ENCODE measurements around the gene ST6GAL2. TPM values are rescaled to one million over a fixed set of nuclear protein-coding genes. Genes with fewer than 3 reads are reported as not detected.

Gene ST6GAL2
- total RNA-seq, 1 experiment from 2014 or later, result 11.4 TPM

- no peaks in the 10 kb centered on the region for H3K79me2 ChIP-seq (ENCODE audit: low read length)
- TF ChIP-seq EZH2 (IDR thresholded peaks at IDR 0.05; ENCODE audit: low read length, unreplicated experiment), result no peak
- TF ChIP-seq, protein P1, sequence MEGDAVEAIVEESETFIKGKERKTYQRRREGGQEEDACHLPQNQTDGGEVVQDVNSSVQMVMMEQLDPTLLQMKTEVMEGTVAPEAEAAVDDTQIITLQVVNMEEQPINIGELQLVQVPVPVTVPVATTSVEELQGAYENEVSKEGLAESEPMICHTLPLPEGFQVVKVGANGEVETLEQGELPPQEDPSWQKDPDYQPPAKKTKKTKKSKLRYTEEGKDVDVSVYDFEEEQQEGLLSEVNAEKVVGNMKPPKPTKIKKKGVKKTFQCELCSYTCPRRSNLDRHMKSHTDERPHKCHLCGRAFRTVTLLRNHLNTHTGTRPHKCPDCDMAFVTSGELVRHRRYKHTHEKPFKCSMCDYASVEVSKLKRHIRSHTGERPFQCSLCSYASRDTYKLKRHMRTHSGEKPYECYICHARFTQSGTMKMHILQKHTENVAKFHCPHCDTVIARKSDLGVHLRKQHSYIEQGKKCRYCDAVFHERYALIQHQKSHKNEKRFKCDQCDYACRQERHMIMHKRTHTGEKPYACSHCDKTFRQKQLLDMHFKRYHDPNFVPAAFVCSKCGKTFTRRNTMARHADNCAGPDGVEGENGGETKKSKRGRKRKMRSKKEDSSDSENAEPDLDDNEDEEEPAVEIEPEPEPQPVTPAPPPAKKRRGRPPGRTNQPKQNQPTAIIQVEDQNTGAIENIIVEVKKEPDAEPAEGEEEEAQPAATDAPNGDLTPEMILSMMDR (conservative IDR thresholded peaks at IDR 0.05; ENCODE audit: low read depth, low read length), result no peak
- no peak for TF ChIP-seq EZH2phosphoT487 (IDR thresholded peaks at IDR 0.05; ENCODE audit: borderline replicate concordance, low read length)
- DNase-seq (no peak), ATAC-seq (no peak)
- no peaks in the 10 kb centered on the region for H4K20me1 ChIP-seq (ENCODE audit: low read length)
- H3K27ac ChIP-seq (ENCODE audit: low read length), result no peak overlapping the region
- H2AFZ ChIP-seq (ENCODE audit: low read length), result no peak overlapping the region
- no peak overlapping the region for H3K4me2 ChIP-seq (ENCODE audit: low read length)
- H3K9me2 ChIP-seq (replicated peaks; ENCODE audit: low read length), result no peaks in the 10 kb centered on the region
- no peaks in the 10 kb centered on the region for H3K36me3 ChIP-seq (ENCODE audit: low read depth, low read length)
- CTCF ChIA-PET, result no interaction called here
- intact Hi-C loops (cut with micrococcal nuclease), result no loop called here
- H3K9ac ChIP-seq (ENCODE audit: low read length), result no peak overlapping the region
- no peaks in the 10 kb centered on the region for H3K9me3 ChIP-seq (ENCODE audit: low read length)
- no peaks in the 10 kb centered on the region for H3K27me3 ChIP-seq (ENCODE audit: low read length)
- H3K4me1 ChIP-seq (ENCODE audit: insufficient read depth, low read length), result no peaks in the 10 kb centered on the region
- no peaks in the 10 kb centered on the region for H3F3A ChIP-seq (ENCODE audit: low read length, unreplicated experiment)
- POLR2A ChIA-PET (ENCODE audit: unreplicated experiment), result no interaction called here
- H3K4me3 ChIP-seq (ENCODE audit: low read length), result no peak overlapping the region
- BruUV-seq (replicated peaks), result no TSS peak
These were observed 43.9 kb downstream of the ST6GAL2 start for GRCh38 chr2:106841886-106842645.

GRCh38 chr2:106840818-106841217 lies 45.1 kb downstream of the ST6GAL2 start:
- ChIA-PET POLR2A (ENCODE audit: unreplicated experiment) (no interaction called here), CTCF (no interaction called here)
- BruUV-seq (replicated peaks), result no TSS peak
- Histone ChIP-seq H3F3A (ENCODE audit: low read length, unreplicated experiment) (no peaks in the 10 kb centered on the region), H3K9ac (ENCODE audit: low read length) (no peak overlapping the region), H3K79me2 (ENCODE audit: low read length) (no peaks in the 10 kb centered on the region), H3K4me1 (ENCODE audit: insufficient read depth, low read length) (no peaks in the 10 kb centered on the region), H3K27ac (ENCODE audit: low read length) (no peak overlapping the region), H3K4me2 (ENCODE audit: low read length) (no peak overlapping the region), H3K36me3 (ENCODE audit: low read depth, low read length) (no peaks in the 10 kb centered on the region), H3K9me2 (replicated peaks; ENCODE audit: low read length) (no peaks in the 10 kb centered on the region), H2AFZ (ENCODE audit: low read length) (no peak overlapping the region), H3K4me3 (ENCODE audit: low read length) (no peak overlapping the region), H3K9me3 (ENCODE audit: low read length) (no peaks in the 10 kb centered on the region), H4K20me1 (ENCODE audit: low read length) (no peaks in the 10 kb centered on the region), H3K27me3 (ENCODE audit: low read length) (no peaks in the 10 kb centered on the region)
- no peak for TF ChIP-seq EZH2 (IDR thresholded peaks at IDR 0.05; ENCODE audit: low read length, unreplicated experiment)
- TF ChIP-seq EZH2phosphoT487 (IDR thresholded peaks at IDR 0.05; ENCODE audit: borderline replicate concordance, low read length), result no peak
- TF ChIP-seq, protein P1 (conservative IDR thresholded peaks at IDR 0.05; ENCODE audit: low read depth, low read length), result no peak
- ATAC-seq (no peak), DNase-seq (no peak)
- intact Hi-C loops (cut with micrococcal nuclease), result no loop called here

DNA sequence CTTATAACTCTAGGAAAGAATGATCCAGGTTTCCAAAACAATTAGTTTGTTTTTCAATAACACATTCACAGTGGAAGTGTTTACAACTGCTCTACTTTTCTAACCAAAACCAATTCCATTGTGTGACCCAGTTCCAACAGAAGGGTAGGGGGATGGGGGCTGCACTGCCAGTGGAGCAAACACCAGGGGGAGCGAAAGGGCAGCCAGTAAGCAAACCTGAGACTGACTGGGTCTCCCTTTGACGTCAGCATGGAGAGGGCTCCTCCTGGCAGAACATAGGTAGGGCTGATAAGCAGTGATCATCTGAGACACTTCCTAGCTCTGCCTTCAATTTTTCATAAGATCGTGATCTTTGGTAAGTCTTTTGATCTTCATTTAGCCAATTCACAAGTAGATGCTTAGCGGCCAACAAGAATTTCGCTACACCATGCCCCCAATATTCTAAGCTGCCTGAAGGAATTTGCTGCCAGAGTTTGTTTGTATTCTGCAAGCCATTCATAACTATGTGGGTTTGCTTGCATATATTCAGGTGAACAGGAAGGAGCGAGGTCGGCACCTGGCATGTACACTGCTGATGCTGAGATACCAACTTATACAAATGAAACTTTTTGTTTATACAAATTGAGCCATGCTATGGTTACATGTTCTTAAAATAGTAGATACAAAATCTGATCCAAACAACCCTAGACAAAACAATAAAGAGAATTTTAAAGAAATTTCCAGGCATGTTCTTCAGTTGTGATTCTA lies 45.9 kb downstream of the ST6GAL2 start:
- Histone ChIP-seq H3K79me2 (ENCODE audit: low read length) (no peaks in the 10 kb centered on the region), H4K20me1 (ENCODE audit: low read length) (no peaks in the 10 kb centered on the region), H3K9me2 (replicated peaks; ENCODE audit: low read length) (no peaks in the 10 kb centered on the region), H3K4me1 (ENCODE audit: insufficient read depth, low read length) (no peaks in the 10 kb centered on the region), H3K27me3 (ENCODE audit: low read length) (no peaks in the 10 kb centered on the region), H3K9me3 (ENCODE audit: low read length) (no peaks in the 10 kb centered on the region), H3K4me3 (ENCODE audit: low read length) (no peak overlapping the region), H3F3A (ENCODE audit: low read length, unreplicated experiment) (no peaks in the 10 kb centered on the region), H3K9ac (ENCODE audit: low read length) (no peak overlapping the region), H3K36me3 (ENCODE audit: low read depth, low read length) (no peaks in the 10 kb centered on the region), H2AFZ (ENCODE audit: low read length) (no peak overlapping the region), H3K4me2 (ENCODE audit: low read length) (no peak overlapping the region), H3K27ac (ENCODE audit: low read length) (no peak overlapping the region)
- intact Hi-C loops (cut with micrococcal nuclease), result no loop called here
- peak; percentile 16 for DNase-seq
- BruUV-seq (replicated peaks), result no TSS peak
- ATAC-seq, result no peak
- ChIA-PET POLR2A (ENCODE audit: unreplicated experiment) (no interaction called here), CTCF (no interaction called here)
- TF ChIP-seq, protein P1 (conservative IDR thresholded peaks at IDR 0.05; ENCODE audit: low read depth, low read length), result peak; percentile 45
- no peak for TF ChIP-seq EZH2 (IDR thresholded peaks at IDR 0.05; ENCODE audit: low read length, unreplicated experiment)
- TF ChIP-seq EZH2phosphoT487 (IDR thresholded peaks at IDR 0.05; ENCODE audit: borderline replicate concordance, low read length), result no peak

All from PC-3 (cell line).